HPDE6-E6E7 (cell line): ENCODE results near the gene PHRF1.

ENCODE experiments used
- DNase-seq: peaks from one replicate; pipeline ENCODE4 v3.0.0; 2011; ENCODE audit warnings: missing footprints; ENCODE audit errors: extremely low spot score

Gene PHRF1

DNA sequence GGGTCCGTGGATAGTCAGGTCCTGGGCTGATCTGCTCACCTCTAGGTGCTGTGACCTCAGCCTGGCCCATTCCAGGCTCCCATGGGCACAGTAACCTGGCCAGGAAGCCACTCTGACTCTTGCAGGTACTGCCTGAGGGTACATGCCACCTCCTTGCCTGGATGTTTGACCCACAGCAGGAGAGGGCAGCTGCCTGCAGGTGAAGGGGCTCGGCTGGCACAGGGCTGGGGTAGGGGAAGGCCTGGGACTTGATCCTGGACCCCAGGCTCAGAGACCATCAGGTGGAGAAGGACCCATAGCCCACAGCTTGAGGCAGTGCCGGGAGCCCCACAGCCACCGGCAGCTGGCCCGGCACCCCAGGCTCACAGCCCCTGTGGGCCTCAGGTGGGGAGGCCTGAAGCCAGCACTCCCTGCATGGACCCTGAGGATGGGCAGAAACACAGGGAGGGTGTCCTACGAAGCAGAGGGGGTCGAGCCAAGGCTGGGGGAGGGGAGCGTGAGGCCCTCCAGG lies 36.2 kb upstream of the PHRF1 start:
- DNase-seq: no peak

DNA sequence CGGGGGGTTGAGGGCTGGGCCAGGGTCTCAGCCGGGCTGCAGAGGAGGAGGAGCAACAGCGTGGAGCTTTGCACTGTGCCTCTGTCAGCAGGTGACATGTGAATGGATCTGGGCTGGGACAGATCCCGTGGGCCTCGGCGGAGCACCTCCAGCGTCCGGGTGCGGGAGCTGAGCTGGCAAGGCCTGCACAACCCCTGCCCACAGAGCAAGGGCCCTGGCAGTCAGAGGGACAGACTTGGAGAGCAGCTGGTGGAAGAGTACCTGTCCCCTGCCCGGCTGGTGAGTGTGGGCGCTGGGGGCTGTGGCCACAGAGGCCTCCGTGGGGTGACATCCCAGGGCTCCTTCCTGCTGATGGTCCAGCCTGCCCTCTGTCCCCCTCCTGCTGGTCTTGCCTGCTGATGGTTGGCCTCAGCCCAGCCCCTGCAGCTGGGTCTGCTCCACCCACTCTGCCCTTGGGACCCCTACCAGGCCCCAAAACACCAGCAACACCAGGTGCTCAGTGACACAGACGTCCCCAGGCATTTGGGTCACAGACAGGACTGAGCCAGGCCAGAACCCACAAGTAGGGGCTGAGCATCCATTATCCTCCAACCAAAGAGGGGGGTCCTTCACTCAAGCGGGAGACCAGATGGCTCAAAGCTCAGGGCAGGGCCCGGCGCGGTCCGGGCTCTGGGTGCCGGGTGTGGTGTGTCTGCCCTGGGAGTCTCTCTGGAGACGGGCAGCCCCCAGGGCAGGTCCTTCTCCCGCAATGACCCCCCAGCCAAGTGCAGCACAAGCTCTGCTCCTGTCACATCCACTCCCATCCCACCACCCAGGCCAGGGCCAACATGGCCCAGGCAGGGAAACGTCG lies 35.5 kb upstream of the PHRF1 start:
- no peak for DNase-seq

DNA sequence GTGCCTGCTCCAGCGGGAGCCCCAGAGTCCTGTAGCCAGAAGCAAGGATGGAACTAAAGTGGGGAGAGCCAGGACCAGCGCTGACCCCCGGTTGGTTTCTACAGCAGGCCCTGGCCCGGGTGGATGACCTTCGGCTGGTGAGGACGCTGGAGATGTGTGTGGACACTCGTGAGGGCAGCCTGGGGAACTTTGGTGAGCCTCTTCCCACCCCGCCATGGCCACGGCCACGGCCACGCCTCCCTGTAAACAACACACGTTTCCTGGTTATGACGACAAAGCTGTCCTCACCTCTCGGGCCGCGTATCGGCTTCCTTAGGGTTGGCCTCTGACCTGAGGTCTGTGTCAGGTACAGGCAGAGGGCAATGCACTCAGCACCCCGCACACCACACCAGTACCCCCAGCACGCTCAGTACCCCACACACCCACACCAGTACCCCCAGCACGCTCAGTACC lies 34.8 kb upstream of the PHRF1 start:
- no peak for DNase-seq

DNA sequence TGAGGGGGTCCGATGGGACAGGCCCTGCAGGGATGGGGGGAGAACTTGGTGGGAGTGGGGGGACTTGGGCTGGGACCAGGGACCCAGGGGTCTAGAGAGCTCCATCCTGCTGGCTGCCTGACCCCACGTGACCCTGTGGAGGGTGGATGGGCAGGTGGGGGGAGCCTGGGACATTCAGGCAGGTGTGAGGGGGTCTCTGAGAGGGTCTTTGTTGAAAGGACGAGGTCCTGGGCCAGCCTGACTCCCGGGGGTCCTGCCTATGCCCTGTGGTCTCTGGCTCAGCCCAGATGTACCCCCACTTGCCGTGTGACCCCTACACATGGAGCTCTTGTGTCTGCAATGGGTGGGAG lies 31.5 kb upstream of the PHRF1 start:
- DNase-seq: no peak

DNA sequence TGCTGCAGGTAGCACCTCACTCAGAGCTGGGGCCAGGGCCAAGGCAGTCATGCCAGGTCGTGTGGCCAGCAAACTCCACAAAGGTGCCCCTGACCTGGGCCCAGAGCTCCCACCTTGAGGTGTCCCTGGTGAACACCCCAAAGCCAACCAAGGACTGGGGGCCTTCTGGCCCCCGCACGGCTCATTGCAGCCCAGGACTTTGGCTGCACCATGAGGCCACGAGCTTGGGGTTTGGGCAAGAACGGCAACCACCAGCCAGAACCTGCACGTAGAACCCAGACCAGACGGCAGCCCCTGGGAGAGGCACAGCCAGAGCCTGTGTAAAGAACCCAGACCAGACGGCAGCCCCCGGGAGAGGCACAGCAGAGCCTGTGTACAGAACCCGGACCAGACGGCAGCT lies 31.1 kb upstream of the PHRF1 start:
- DNase-seq: no peak

DNA sequence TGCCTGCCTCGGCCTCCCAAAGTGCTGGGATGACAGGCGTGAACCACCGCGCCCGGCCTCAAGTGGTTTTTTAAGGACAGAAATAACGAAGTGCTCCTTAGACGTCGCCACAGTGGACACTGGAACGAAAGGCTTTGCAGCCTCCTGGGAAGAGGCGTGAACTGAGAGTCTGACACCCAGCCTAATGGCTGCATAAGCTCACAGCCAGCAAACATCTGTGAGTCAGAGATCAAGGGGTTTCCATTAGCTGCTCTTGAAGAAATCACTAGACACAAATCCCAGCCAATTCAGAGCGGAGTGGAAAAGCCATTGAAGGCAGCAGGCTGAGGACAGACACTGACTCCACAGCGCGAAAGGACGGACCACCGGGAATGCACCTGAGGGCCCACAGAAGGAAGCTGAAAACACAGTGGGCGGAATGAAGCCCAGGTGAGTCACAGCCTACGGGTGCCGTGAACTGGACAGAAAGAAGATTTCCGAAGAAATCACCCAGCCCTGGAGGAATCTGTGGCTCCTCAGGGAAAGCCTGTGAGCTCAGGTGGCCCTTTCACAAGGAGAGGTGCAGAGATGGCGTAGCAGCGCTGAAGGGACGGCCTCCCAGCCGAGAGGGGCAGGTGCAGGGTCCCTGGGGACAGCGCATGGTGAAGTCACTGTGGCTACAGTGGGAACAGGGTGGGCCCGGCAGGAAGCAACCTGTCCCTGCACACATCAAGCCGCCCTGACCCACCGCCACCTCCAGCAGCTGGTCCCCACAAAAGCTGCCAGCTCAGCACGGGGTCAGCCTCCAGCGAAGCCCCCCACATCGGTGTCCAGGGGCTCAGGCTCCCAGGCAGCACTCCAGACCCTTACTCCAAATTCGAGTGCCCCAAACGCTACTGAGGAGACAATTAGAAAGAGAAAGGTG lies 27.3 kb upstream of the PHRF1 start:
- DNase-seq: no peak

DNA sequence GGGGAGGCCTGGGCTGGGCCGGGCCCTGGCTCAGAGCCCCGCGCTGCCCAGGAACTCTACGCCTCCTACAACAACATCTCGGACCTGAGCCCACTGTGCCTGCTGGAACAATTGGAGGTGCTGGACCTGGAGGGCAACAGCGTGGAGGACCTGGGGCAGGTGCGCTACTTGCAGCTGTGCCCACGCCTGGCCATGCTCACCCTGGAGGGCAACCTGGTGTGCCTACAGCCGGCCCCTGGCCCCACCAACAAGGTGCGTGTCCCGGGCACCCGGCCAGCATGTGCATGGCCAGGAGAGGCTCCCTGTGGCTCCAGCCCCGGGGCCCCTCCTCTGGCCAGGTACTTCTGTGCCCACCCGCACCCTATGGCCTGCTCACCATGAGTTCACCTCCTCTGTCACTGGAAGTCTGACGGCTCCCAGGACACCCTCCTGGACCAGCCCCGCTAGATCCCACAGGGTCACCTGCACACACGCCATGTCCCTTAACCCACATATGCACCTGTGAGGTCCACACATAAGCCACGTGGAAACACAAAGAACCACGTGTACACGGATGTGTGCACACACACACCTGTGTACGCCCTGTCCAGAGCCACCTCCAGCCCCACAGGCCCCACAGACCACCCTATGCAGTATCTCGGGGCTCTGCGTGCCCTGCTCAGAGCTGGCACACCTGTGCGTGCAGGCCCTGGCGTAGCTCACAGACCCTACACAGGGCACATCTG lies 26.1 kb upstream of the PHRF1 start:
- no peak for DNase-seq

DNA sequence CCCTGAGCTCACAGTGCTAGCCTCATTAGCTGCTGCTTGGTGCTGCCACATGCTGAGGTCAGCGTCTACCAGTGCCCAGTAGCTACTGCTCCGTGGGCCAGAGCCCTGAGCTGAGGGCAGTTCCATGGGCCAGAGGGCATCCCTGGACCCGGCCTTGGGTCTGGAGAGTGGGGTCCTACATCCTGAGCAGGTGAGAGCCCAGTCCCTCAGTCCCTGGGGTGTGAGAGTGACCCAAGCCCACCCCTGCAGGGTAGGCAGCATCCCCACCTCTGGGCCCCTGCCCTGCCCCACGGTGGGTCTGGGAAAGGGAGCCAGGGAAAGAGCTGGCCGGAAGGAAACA lies 25.6 kb upstream of the PHRF1 start:
- DNase-seq: no peak

DNA sequence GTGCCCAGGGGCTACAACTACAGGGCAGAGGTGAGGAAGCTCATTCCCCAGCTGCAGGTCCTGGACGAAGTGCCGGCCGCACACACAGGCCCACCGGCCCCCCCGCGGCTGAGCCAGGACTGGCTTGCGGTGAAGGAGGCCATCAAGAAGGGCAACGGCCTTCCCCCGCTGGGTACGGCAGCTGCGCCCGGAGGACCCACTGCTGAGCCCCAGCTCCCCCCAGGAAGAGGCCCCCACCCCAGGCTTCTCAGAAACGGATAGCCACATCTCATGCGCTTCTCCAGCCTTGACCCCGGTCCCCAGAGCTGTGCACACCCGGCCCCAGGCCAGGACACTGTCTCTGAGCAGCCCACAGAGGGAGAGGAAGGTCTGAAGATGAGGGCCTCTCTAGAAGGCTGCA lies 25.1 kb upstream of the PHRF1 start:
- DNase-seq: no peak

DNA sequence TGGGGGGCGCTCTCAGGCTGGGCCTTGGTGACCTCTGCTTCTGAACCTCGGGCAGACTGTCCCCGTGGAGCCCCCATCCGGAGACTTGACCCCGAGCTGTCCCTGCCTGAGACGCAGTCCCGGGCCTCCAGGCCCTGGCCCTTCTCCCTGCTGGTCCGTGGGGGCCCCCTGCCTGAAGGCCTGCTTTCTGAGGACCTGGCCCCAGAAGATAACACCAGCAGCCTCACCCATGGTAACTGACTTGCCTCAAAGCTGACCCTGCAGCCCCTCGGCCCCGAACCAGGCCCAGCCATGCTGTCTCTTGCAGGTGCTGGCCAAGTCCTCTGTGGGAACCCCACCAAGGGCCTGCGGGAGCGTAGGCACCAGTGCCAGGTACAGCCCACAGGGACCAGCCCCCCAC lies 24.7 kb upstream of the PHRF1 start:
- no peak for DNase-seq

DNA sequence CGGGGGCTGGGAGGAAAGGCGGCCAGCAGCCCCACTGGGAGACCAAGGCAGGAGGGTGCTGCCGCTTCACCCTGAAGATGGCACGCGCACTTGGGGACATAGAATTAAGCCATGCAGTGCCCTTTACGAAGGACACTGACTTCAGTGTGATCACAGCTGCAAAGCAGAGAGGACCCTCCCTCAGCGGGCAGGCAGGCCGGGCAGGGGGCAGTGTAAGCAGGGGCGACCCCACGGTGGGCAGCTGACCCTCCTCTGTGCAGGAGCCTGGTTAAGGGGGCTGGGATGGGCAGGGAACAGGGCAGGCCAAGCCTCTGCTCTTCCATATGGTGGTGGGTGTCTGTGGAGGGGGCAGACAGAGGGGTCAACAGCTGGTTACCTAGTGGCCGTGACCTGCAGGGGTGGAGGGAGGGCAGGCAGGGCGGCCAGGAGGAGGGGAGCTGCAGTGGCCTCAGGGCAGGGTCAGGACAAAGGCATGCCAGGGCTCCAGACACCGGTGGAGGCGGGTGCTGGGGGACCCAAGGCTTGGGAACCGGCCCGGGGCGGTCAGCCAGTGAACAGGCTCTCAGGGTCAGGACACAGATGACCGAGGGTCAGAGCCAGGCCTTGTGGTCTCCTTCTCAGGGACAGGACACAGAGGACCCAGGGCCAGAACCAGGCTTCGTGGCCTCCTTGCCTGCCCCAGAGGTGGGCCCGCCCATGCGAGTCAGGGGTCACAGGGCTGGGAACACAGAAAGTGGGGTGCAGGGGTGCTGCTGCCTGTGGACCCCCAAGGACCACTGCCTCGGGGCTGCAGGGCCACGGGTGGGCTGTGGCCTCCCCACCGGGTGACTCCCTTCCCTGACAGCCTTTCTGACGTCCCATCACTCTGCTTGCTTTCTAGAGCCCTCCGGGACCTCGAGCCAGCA lies 22.9 kb upstream of the PHRF1 start:
- no peak for DNase-seq

DNA sequence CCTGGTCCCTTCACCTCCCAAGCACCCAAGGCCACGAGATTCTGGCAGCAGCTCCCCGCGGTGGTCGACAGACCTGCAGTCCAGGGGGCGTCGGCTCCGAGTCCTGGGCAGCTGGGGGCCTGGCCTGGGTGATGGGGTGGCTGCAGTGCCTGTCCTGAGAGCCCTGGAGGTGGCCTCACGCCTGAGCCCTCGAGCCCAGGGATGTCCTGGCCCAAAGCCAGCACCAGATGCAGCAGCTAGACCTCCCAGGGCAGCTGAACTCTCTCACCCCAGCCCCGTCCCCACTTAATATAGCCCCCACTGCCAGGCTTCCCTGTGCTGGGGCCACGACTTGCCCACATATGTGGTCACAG lies 22.3 kb upstream of the PHRF1 start:
- no peak for DNase-seq

DNA sequence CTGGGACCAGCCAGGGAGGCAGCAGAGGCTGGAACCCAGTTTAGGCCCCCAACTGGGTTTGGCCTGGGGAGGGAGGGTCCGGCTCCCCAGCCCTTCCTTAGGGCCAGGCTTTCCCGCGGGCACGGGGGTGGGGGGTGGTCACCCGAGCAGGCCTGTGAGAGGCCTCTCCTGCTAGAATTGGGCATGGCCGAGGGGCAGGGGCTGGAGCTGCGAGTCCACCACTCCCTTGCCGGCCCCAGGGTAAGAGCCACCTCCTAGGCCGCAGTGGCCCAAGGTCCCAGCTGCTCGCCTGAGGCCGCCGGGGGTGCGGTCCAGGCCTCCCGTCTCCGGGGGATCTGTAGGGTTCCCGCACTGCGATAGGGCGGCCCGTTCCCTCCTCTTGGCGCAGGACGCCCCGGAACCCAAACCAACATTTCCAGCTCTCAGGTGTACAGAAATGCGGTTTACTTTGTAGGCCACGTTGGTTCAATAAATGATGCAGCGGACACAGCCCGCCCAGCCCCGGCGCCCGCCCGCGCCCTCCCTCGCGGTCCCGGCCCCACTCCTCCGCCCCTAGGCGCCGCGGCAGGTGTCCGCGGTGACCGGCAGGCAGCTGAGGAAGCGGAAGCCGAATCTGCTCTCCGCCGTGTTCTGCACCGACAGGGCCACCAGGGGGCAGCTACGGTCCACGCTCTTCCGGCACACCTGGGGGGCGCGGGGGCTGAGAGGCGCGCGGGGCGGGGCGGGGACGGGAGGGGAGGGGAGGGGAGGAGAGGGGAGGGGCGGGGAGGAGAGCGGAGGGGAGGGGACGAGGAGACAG lies 21.6 kb upstream of the PHRF1 start:
- DNase-seq: no peak

DNA sequence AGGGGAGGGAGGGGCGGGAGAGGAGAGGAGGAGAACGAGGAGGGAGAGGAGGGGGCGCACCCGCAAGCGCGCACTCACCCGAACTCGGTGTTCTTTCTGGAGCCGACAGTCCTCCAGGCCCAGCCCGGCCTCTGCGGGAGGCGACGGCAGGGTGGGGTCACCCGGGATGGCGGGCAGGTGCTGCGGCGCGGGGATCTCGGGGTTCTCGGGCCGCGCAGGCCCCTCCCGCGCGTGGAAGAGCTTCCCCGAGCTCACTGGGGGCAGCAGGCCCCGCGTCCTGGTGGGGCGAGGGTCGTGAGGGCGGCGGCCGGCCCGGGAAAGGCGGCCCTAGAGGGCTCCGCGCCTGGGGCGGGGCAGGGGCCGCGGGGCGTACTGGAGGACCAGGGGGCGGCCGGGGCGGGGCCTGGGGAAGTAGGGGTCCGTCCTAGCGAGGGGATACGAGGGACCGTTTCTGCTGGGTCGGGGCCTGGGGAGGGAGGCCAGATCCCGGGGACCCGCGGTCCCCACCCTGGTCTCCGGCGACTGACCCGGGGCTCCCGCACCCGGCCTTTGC lies 21.0 kb upstream of the PHRF1 start:
- no peak for DNase-seq

DNA sequence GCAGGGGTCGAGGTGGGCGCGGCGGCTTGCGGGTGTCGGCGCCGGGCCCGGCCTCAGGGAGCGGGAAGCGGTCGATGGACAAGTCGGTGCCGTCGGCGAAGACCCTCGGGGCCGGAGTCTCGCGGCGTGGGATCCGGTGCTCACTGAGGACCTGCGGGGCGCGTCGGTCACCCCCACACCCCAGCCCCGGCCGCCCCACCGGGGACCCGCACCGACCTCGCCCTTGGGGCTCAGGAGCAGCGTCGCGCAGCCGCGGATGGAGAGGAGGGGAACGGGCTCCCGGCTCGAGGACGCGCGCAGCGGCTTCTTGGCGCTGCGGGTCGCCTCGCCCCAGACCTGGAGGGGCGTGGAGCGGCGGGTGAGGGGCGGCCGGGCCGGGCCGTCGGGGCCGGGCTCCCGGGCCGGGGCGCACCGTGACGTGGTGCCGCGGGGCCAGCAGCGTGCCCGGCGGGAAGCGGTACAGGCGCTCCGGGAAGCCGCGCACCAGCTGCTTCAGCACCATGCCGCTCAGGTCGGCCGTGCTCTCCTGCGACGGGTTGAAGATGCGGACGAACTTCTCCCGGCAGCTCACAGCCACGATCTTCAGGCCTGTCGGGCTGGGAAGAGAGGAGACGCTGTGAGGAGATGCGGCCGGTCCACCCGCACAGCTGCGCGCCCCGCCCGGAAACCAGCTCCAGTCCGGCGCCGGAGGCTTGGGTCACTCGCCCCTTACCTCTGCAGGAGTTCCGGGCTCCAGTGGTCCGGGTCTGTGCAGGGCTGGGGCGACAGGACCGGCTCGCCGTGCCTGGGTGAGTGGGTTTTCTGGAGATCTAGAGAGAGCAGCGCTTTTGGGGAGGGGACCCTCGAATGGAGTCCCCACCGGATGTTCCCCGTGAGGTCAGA lies 20.2 kb upstream of the PHRF1 start:
- no peak for DNase-seq

DNA sequence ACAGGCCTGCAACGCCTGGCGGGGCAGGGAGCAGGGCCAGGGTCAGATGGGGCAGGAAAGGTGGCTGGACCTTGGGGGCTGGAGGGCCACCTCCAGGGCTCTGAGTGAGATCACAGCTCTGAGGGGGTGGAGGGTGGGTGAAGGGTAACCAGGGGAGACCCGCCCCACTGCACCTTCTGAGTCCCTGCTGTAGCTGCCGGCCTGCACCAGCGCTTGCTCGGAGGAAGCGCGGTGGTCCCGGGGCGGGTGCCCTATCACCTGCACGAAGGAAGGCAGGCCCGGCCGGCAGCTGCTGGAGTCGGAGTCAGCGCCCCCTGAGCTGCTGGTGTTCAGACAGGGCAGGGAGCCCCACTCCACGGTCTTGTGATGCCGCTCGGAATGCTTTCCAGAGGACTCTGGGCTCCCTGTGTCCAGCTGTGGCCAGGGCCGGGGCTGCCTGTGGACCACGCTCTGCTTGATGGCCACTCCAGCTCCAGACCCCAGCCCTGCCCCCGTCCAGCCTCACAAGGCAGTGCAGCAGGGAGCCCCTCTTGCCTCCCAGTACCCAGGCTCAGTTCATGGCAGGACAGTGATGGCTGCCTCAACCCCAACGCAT lies 19.5 kb upstream of the PHRF1 start:
- DNase-seq: no peak

DNA sequence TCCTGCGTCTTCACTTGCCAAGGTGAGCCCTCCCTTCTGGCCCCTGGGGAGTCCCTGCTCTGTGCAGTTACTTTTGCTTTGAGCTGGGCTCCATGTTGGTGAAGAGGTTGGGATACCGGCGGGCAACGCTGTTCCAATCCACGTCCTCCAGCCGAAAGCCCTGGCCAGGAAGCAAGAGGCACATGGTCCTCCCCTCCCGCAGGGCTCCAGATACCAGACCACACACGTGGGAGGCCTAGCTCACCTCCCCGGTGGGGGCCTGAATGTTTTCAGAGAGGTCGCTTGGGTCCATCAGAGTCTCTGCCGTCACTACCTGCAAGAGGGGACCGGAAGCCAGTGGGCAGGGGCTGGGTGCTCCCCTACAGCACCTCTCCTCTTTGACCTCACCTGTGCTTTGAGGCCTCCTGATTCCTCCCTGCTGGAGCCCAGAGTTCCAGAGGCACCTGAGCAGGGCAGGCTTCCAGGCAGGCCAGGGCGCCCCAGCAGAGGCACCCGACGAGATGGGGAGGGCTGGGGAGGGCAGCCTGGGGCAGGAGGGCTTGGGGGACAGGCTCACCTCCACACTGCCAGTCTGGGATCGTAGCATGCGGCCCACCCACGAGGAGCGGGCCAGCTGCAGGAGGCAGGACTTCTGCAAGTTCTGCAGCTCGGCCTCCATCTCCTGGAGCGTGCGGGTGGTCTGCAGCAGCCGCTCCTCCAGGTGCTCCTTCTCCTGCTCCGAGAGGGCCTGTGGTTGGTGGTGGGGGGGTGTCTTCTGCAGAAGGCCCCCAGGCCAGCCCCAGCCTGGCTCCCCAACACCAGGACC lies 18.7 kb upstream of the PHRF1 start:
- no peak for DNase-seq

DNA sequence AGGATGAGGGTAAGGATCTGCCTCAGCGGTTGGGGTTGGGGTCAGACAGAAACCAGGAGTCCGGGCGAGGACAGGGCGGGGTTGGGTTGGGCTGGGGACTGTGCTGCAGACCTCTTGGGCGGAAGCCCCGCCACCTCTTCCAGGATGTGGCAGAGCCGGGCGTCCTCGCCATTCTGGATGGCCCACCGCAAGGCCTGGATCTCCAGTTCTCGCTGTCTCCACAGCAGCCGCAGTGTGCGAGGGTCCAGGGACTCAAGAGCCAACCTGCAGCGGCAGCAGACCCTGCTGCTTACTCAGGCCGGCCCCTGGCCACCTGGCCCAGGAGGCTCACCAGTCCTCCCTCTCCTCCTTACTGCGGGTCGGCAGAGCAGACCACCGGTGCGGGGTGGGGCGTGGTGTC lies 17.8 kb upstream of the PHRF1 start:
- no peak for DNase-seq
